Spleen (tissue), 11 donors: ENCODE data around the gene THAP4. TPM values are rescaled to one million over a fixed set of nuclear protein-coding genes. Genes with fewer than 3 reads are reported as not detected.

Experiments
- DNase-seq: peaks from one replicate; pipeline ENCODE4 v3.0.0-alpha.2; 2020
- H3K27ac ChIP-seq, 8 donors: fragments of 200-600 bp; sonication (generic) in 7 of 8; 1 replicate in 4 of 8; 2 replicates in 4 of 8; pipeline versions ENCODE4 v1.5.0 to v1.8.0; 2016 to 2021; ENCODE audit warnings: inconsistent platforms in 4 of 8, mild to moderate bottlenecking in 4 of 8, moderate library complexity in 1 of 8
- H3K27me3 ChIP-seq, 7 donors: fragments of 200-600 bp; sonication (generic) in 6 of 7; replicated peaks in 1 of 7; 1 replicate in 4 of 7; 2 replicates in 3 of 7; pipeline versions ENCODE4 v1.5.0 to v1.8.0; 2016 to 2021; ENCODE audit warnings: inconsistent platforms in 3 of 7, mild to moderate bottlenecking in 1 of 7
- H3K36me3 ChIP-seq, 6 donors: fragments of 200-600 bp; sonication (generic) in 5 of 6; 1 replicate in 4 of 6; 2 replicates in 2 of 6; pipeline versions ENCODE4 v1.5.0 to v1.8.0; 2016 to 2021; ENCODE audit warnings: inconsistent platforms in 2 of 6
- H3K4me1 ChIP-seq, 6 donors: fragments of 200-600 bp; sonication (generic) in 5 of 6; 1 replicate in 3 of 6; 2 replicates in 3 of 6; pipeline versions ENCODE4 v1.5.0 to v1.8.0; 2016 to 2021; ENCODE audit warnings: inconsistent platforms in 3 of 6
- H3K4me3 ChIP-seq, 8 donors: fragments of 200-600 bp; sonication (generic) in 7 of 8; 1 replicate in 4 of 8; 2 replicates in 4 of 8; pipeline versions ENCODE4 v1.5.0 to v1.8.0; 2016 to 2021; ENCODE audit warnings: inconsistent platforms in 4 of 8, mild to moderate bottlenecking in 4 of 8, moderate library complexity in 2 of 8
- H3K9me3 ChIP-seq, 8 donors: fragments of 200-600 bp; sonication (generic) in 7 of 8; 1 replicate in 4 of 8; 2 replicates in 4 of 8; pipeline versions ENCODE4 v1.5.0 to v1.8.0; 2016 to 2021; ENCODE audit warnings: inconsistent platforms in 4 of 8
- CTCF ChIP-seq, 11 experiments: fragments of 200-600 bp in 7 of 11; fragments of 450-650 bp in 4 of 11; sonication (generic) in 4 of 11; IDR thresholded peaks in 8 of 11; conservative IDR thresholded peaks in 3 of 11; 1 replicate in 7 of 11; 2 replicates in 4 of 11; pipeline versions ENCODE4 v1.4.0 to v1.8.0; 2016 to 2021; ENCODE audit warnings: antibody characterized with exemption in 11 of 11, inconsistent platforms in 4 of 11, mild to moderate bottlenecking in 1 of 11
- POLR2A ChIP-seq, 3 donors: fragments of 450-650 bp; IDR thresholded peaks; one replicate each; pipeline ENCODE4 v1.5.1; 2017; ENCODE audit warnings: antibody characterized with exemption in 3 of 3, mild to moderate bottlenecking in 1 of 3
- POLR2AphosphoS5 ChIP-seq, 3 donors: sonication (generic); formaldehyde crosslinking; IDR thresholded peaks; one replicate each; pipeline ENCODE4 v1.5.1; 2017; ENCODE audit warnings: antibody characterized with exemption in 3 of 3
- WGBS, 5 donors: extraction: QIAGEN DNeasy Blood & Tissue Kit in 3 of 5; methylation state at CpG; one replicate each; pipeline versions ENCODE4 v1.1.5 to v1.1.7; 2013 to 2018; 5-methylcytosine and 5-hydroxymethylcytosine counted together
- intact Hi-C: fragments of 100-400 bp; cut with DNase I; formaldehyde crosslinking; loops from one replicate; pipeline ENCODE4 v1.15.0; 2023; ENCODE audit warnings: low total_unique reads
- polyA plus RNA-seq, 3 donors: library from polyadenylated mRNA; stranded (reverse); fragments of 200-250 nt; gene quantifications; one replicate each; pipeline ENCODE4 v1.2.1, GENCODE V29; 2013
- total RNA-seq, 7 donors: library from RNA; depleted of rRNA in 3 of 7; stranded (reverse); fragments of >200 nt in 3 of 7; fragmentation: NEBNext Ultra II Directional in 4 of 7; extraction: Animal tissue kit (Norgen Biotek cat#: 25700) in 4 of 7; gene quantifications; one replicate each; pipeline versions ENCODE4 v1.1.0 to v1.2.1, GENCODE V29; 2016 to 2021
- donor health status: healthy with polysubstance abuse.
- donor health status: DM: no; HTN: no; CAD: no; lungs with moderate emphysema.
- donor health status: DM: no; HTN: no; CAD: no.
- donor health status: Bipolar disorder and iron deficiency.
- donor health status: healthy.
- donor health status: DM: no; HTN: no; CAD: no.
- donor health status: DM: yes; HTN: yes; CAD: no.

Gene THAP4
- total and polyA plus RNA-seq, 10 donors = 21.0 to 31.5 (median 27.8) TPM

GRCh38 chr2:241648453-241648852, 11.5 kb upstream of the THAP4 start:
- Histone ChIP-seq H3K4me1 (peaks cover 0 to 54% (median 5%) of the 10 kb centered on the region in 6 donors), H3K27ac (no peak overlapping the region), H3K36me3 (peaks cover 0 to 59% (median 30%) of the 10 kb centered on the region in 6 donors), H3K9me3 (no peaks in the 10 kb centered on the region), H3K27me3 (no peaks in the 10 kb centered on the region), H3K4me3 (no peak overlapping the region)
- DNase-seq = no peak
- WGBS, 5 donors = 82 to 93% (median 87%) methylated on average over 6 of the region's 6 CpGs
- TF ChIP-seq POLR2A (IDR thresholded peaks at IDR 0.05) = no peak
- TF ChIP-seq POLR2AphosphoS5 (IDR thresholded peaks at IDR 0.05) = no peak
- intact Hi-C loops = no loop called here

GRCh38 chr2:241645915-241646645, 9.1 kb upstream of the THAP4 start:
- Histone ChIP-seq H3K36me3 (peaks cover 0 to 35% (median 6%) of the 10 kb centered on the region in 6 donors), H3K27me3 (no peaks in the 10 kb centered on the region), H3K9me3 (no peaks in the 10 kb centered on the region), H3K4me1 (peaks cover 3 to 75% (median 15%) of the 10 kb centered on the region in 6 donors), H3K27ac (no peak overlapping the region), H3K4me3 (no peak overlapping the region)
- TF ChIP-seq POLR2A (IDR thresholded peaks at IDR 0.05) (no peak), POLR2AphosphoS5 (IDR thresholded peaks at IDR 0.05) (no peak), CTCF (IDR thresholded peaks at IDR 0.05 in 8 of 11, conservative IDR thresholded peaks at IDR 0.05 in 3 of 11) (no peak)
- DNase-seq = no peak
- intact Hi-C loops = no loop called here
- 87 to 96% (median 94%) methylated on average over 14 of the region's 14 CpGs for WGBS, 5 donors

GRCh38 chr2:241645056-241645914, 8.3 kb upstream of the THAP4 start:
- TF ChIP-seq POLR2AphosphoS5 (IDR thresholded peaks at IDR 0.05) (no peak), CTCF (IDR thresholded peaks at IDR 0.05 in 8 of 11, conservative IDR thresholded peaks at IDR 0.05 in 3 of 11) (no peak), POLR2A (IDR thresholded peaks at IDR 0.05) (no peak)
- Histone ChIP-seq H3K4me1 (peaks cover 3 to 83% (median 21%) of the 10 kb centered on the region in 6 donors), H3K9me3 (no peaks in the 10 kb centered on the region), H3K27me3 (no peaks in the 10 kb centered on the region), H3K4me3 (no peak overlapping the region), H3K27ac (no peak overlapping the region), H3K36me3 (peaks cover 0 to 28% (median 3%) of the 10 kb centered on the region in 6 donors)
- intact Hi-C loops = no loop called here
- no peak for DNase-seq
- WGBS, 5 donors = 85 to 92% (median 90%) methylated on average over 23 to 26 of the region's 26 CpGs

GRCh38 chr2:241641631-241642030, 4.7 kb upstream of the THAP4 start:
- H3K9me3 ChIP-seq = peaks cover 0 to 6% (median 0%) of the 10 kb centered on the region in 8 donors
- intact Hi-C loops = no loop called here
- TF ChIP-seq POLR2AphosphoS5 (IDR thresholded peaks at IDR 0.05) (no peak), CTCF (IDR thresholded peaks at IDR 0.05 in 8 of 11, conservative IDR thresholded peaks at IDR 0.05 in 3 of 11) (no peak), POLR2A (IDR thresholded peaks at IDR 0.05) (no peak)

More at GRCh38 chr2:241641631-241642030, 4.7 kb upstream of the THAP4 start:
- H3K27me3 ChIP-seq = no peaks in the 10 kb centered on the region
- H3K4me1 ChIP-seq = peaks cover 13 to 77% (median 42%) of the 10 kb centered on the region in 6 donors
- 68 to 84% (median 77%) methylated on average over 2 of the region's 2 CpGs for WGBS, 5 donors
- no peak overlapping the region for H3K27ac ChIP-seq
- peaks cover 0 to 33% (median 3%) of the 10 kb centered on the region in 6 donors for H3K36me3 ChIP-seq
- DNase-seq = peak; percentile 10
- H3K4me3 ChIP-seq = no peak overlapping the region
